HEK293T (cell line): ENCODE measurements around the gene KLF15.
"Not testable (repeated sequence)": the region's sequence is repeated elsewhere in the genome, so short reads cannot be mapped to it uniquely, and the experiment has no call there.

Experiments
- CTCF ChIA-PET: fragments of 350-600 bp; formaldehyde crosslinking; extraction: SDS; loops from one replicate; lab custom pipeline; 2021; ENCODE audit warnings: antibody characterized with exemption, inconsistent platforms; lab: Yijun Ruan, JAX
- POLR2A ChIA-PET: fragments of 350-600 bp; formaldehyde crosslinking; extraction: SDS; loops from one replicate; lab custom pipeline; 2020; ENCODE audit warnings: antibody characterized with exemption, inconsistent platforms; lab: Yijun Ruan, JAX
- DNase-seq: peaks from one replicate; pipeline ENCODE4 v3.0.0; 2012; ENCODE audit warnings: mixed read lengths; ENCODE audit errors: extremely low spot score
- ARNT ChIP-seq: fragments of 450-650 bp; IDR thresholded peaks from 2 replicates; pipeline ENCODE4 v1.6.1; 2017; ENCODE audit warnings: mild to moderate bottlenecking
- BHLHE40 ChIP-seq: fragments of 450-650 bp; IDR thresholded peaks from 2 replicates; pipeline ENCODE4 v1.6.1; 2016; ENCODE audit warnings: mild to moderate bottlenecking, moderate library complexity, borderline replicate concordance
- CTBP1 ChIP-seq: fragments of 450-650 bp; IDR thresholded peaks from 2 replicates; pipeline ENCODE4 v1.6.1; 2016; ENCODE audit warnings: borderline replicate concordance
- ELF4 ChIP-seq: fragments of 450-650 bp; IDR thresholded peaks from 2 replicates; pipeline ENCODE4 v1.6.1; 2017; ENCODE audit warnings: antibody characterized with exemption
- FOXA1 ChIP-seq: fragments of 450-650 bp; IDR thresholded peaks from 2 replicates; pipeline ENCODE4 v1.6.1; 2016; ENCODE audit warnings: mild to moderate bottlenecking
- FOXK2 ChIP-seq: fragments of 450-650 bp; IDR thresholded peaks from 2 replicates; pipeline ENCODE4 v1.6.1; 2016; ENCODE audit warnings: mild to moderate bottlenecking
- FOXM1 ChIP-seq: fragments of 450-650 bp; IDR thresholded peaks from 2 replicates; pipeline ENCODE4 v1.6.1; 2017; ENCODE audit warnings: mild to moderate bottlenecking, borderline replicate concordance
- HDGF ChIP-seq: fragments of 450-650 bp; IDR thresholded peaks from 2 replicates; pipeline ENCODE4 v1.6.1; 2017; ENCODE audit warnings: antibody characterized with exemption, borderline replicate concordance
- L3MBTL2 ChIP-seq: fragments of 450-650 bp; conservative IDR thresholded peaks from 2 replicates; pipeline ENCODE4 v1.6.1; 2016; ENCODE audit warnings: mild to moderate bottlenecking
- LEF1 ChIP-seq: fragments of 450-650 bp; IDR thresholded peaks from 2 replicates; pipeline ENCODE4 v1.6.1; 2017; ENCODE audit warnings: mild to moderate bottlenecking, borderline replicate concordance
- NFRKB ChIP-seq: fragments of 450-650 bp; IDR thresholded peaks from 2 replicates; pipeline ENCODE4 v1.6.1; 2016; ENCODE audit warnings: mild to moderate bottlenecking, moderate library complexity
- SP1 ChIP-seq: fragments of 450-650 bp; IDR thresholded peaks from 2 replicates; pipeline ENCODE4 v1.6.1; 2017
- SUZ12 ChIP-seq: fragments of 450-650 bp; IDR thresholded peaks from 2 replicates; pipeline ENCODE4 v1.6.1; 2016; ENCODE audit warnings: mild to moderate bottlenecking
- TARDBP ChIP-seq: fragments of 450-650 bp; IDR thresholded peaks from 2 replicates; pipeline ENCODE4 v1.6.1; 2016
- ZNF384 ChIP-seq: fragments of 450-650 bp; IDR thresholded peaks from 2 replicates; pipeline ENCODE4 v1.6.1; 2016
- TF ChIP-seq, protein P1 (sequence below): fragments of 450-650 bp; IDR thresholded peaks from 2 replicates; pipeline ENCODE4 v1.6.1; 2016

The KLF15 gene

DNA sequence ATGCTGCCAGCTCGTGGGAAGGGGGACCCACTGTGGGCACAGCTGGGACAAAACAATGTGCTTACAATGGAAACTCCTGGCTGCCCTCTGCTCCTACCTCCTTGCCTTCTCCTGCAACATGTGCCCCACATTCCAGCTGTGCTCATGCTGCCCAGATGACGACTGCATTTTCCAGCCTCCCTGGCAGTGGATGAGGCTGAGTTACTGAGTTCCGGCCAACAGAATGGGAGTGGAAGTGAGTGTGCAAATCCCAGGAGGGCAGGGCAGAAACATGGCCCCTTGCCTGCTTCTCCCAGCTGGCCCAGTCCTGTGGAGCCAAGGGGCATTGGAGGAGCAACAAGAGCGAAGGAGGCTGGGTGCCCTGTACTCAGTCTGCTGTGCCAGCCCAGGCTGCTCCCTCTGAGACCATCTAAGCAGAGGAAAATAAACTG lies 17.1 kb downstream of the KLF15 start:
- TF ChIP-seq, protein P1, sequence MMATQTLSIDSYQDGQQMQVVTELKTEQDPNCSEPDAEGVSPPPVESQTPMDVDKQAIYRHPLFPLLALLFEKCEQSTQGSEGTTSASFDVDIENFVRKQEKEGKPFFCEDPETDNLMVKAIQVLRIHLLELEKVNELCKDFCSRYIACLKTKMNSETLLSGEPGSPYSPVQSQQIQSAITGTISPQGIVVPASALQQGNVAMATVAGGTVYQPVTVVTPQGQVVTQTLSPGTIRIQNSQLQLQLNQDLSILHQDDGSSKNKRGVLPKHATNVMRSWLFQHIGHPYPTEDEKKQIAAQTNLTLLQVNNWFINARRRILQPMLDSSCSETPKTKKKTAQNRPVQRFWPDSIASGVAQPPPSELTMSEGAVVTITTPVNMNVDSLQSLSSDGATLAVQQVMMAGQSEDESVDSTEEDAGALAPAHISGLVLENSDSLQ: no peak
- TF ChIP-seq SUZ12: no peak
- no peak for TF ChIP-seq ARNT
- no peak for TF ChIP-seq ZNF384
- no peak for TF ChIP-seq TARDBP
- TF ChIP-seq L3MBTL2: no peak
- TF ChIP-seq NFRKB: no peak
- no peak for TF ChIP-seq LEF1
- no peak for TF ChIP-seq BHLHE40
- TF ChIP-seq HDGF: no peak
- no peak for TF ChIP-seq FOXK2
- DNase-seq: no peak
- POLR2A ChIA-PET: no interaction called here
- CTCF ChIA-PET: no interaction called here

DNA sequence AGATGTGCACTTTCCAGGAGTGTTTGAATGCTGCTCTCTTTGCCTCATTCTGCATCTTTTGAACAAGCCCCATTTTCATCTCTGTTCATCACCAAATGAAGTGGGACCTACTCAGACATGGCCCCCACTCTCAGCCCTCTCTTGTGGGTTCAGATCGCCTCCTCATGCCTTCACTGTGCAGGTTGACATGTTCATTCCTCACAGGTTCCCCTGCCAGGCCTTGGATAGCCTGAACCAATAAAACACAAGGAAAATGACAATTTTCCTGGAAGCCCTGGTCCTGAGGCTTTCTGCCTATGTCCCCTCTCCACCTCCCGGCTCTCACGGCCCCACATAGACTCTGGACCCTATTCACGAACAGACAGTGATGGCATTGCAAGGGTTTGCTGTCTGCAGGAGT lies 17.7 kb downstream of the KLF15 start:
- POLR2A ChIA-PET: no interaction called here
- CTCF ChIA-PET: no interaction called here
- no peak for DNase-seq

DNA sequence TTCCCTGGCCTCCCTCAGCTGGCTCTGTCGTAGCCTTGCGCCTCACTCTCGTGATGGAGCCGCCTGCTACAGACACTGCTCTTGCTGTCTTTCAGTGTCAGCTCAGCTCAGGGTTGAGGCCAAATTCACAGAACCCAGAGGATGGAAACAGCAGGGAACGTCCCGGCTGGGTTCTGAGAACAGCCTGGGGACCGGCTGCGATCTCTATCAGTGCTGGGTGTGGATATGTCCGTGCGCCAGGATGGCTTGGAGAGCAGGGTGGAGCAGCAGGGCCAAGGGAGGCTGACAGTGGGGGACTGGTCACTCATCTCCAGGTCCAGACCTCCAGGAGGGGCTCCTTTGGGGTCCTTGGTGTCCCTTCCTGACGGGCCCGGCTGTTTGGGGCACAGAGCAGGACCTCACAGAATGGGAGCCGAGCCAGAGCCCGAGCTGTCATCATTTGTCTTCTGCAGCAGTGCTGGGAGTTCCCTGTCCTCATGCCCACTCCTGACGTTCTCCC lies 18.4 kb downstream of the KLF15 start:
- no peak for TF ChIP-seq NFRKB
- no peak for TF ChIP-seq L3MBTL2
- TF ChIP-seq LEF1: no peak
- TF ChIP-seq ARNT: no peak
- no peak for TF ChIP-seq SP1
- TF ChIP-seq, protein P1: no peak
- no peak for TF ChIP-seq ZNF384
- no peak for TF ChIP-seq FOXA1
- no peak for TF ChIP-seq FOXK2
- no peak for TF ChIP-seq SUZ12
- TF ChIP-seq CTBP1: no peak
- TF ChIP-seq BHLHE40: no peak
- no peak for TF ChIP-seq HDGF
- no peak for TF ChIP-seq ELF4
- no peak for TF ChIP-seq FOXM1
- no peak for TF ChIP-seq TARDBP
- no peak for DNase-seq
- ChIA-PET CTCF (no interaction called here), POLR2A (no interaction called here)

More for the DNA sequence above, 17.7 kb downstream of the KLF15 start:
- no peak for TF ChIP-seq SUZ12
- TF ChIP-seq CTBP1: no peak
- TF ChIP-seq NFRKB: no peak
- no peak for TF ChIP-seq FOXA1
- TF ChIP-seq LEF1: no peak

DNA sequence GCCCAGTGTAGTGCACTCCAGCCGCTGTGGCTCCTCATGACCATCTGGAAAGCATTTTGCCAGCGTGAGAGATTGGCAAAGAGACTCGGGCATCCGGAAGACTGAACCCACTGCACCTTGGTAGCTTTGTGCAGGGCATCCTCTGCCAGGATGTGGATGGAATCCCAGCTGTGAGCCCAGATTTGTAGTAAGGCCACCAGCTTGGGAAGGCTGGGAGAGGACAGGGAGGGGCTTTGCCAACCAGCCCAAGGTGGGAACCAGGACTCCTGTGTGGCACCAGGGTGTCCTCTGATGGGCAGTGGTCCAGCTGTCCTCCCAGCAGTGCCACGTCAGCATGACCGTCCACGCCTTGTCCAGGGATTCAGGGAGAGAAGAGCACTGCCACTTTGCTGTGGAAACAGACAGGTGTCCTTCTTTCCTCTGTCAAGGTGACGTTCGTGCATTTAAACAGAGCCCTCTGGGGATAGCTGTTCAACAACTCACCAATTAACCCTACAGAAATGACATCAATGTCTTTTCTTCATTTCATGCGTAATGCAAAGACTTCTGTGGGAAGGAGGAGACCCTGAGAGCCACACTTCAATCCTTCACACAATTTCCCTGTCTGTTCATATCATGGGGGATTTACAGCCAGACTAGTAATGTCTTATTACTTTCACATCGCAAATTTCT lies 19.1 kb downstream of the KLF15 start:
- TF ChIP-seq HDGF: no peak
- CTCF ChIA-PET: no interaction called here
- POLR2A ChIA-PET: no interaction called here
- no peak for DNase-seq

DNA sequence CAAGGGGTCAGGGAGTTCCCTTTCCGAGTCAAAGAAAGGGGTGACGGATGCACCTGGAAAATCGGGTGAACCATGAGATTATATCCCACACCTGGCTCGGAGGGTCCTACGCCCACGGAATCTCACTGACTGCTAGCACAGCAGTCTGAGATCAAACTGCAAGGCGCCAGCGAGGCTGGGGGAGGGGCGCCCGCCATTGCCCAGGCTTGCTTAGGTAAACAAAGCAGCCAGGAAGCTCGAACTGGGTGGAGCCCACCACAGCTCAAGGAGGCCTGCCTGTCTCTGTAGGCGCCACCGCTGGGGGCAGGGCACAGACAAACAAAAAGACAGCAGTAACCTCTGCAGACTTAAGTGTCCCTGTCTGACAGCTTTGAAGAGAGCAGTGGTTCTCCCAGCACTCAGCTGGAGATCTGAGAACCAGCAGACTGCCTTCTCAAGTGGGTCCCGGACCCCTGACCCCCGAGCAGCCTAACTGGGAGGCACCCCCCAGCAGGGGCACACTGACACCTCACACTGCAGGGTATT lies 25.3 kb downstream of the KLF15 start:
- DNase-seq, CTCF ChIA-PET, POLR2A ChIA-PET: not testable (repeated sequence)

DNA sequence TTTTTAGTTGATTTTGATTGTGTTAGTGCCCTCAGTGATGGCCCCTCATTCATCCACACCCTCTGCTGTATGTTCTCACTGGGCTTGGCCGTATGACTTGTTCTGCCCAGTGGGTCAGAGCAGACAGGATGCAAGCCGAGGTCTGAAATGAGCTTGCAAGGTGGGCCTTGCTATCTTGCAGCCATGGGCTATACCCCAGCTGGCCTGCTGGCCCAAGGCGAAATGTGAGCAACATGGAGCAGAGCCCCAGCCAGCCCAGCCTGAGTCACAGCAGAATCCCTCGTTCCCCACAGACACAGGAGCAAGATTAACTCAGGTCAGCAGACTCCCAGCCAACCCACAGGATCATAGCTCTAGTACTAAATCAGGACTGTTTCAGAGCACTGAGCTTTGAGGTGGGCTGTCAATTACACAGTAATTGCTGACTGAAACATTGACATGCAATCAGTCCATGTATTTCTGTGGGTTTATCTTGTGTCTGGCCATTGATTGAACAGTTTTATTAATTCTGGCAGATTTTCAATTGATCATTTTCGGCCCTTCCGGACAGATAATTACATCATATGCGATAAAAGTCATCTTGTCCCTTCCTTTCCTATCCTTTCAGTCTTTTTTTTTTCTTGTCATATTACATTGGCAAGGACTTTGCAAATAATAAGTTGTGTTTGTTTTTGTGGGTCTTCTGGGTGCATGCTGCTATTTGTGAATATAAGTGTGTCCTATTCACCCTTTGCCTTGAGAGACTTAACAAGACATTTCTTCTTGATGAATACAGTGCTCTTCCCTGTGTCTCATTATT lies 27.1 kb downstream of the KLF15 start:
- TF ChIP-seq CTBP1 (no peak), FOXA1 (no peak), SUZ12 (no peak), SP1 (no peak), NFRKB (no peak), TARDBP (no peak), BHLHE40 (no peak), HDGF (no peak), ARNT (no peak), ELF4 (no peak), ZNF384 (no peak), FOXK2 (no peak), L3MBTL2 (no peak), FOXM1 (no peak), LEF1 (no peak)
- TF ChIP-seq, protein P1: no peak
- DNase-seq: no peak
- POLR2A ChIA-PET: no interaction called here
- CTCF ChIA-PET: no interaction called here
